HEK293T (cell line): ENCODE results near the gene CDYL2.

Experiments used
- BHLHE40 ChIP-seq: fragments of 450-650 bp; IDR thresholded peaks from 2 replicates; pipeline ENCODE4 v1.6.1; 2016; ENCODE audit warnings: mild to moderate bottlenecking, moderate library complexity, borderline replicate concordance
- ELF4 ChIP-seq: fragments of 450-650 bp; IDR thresholded peaks from 2 replicates; pipeline ENCODE4 v1.6.1; 2017; ENCODE audit warnings: antibody characterized with exemption
- NFRKB ChIP-seq: fragments of 450-650 bp; IDR thresholded peaks from 2 replicates; pipeline ENCODE4 v1.6.1; 2016; ENCODE audit warnings: mild to moderate bottlenecking, moderate library complexity
- SP1 ChIP-seq: fragments of 450-650 bp; IDR thresholded peaks from 2 replicates; pipeline ENCODE4 v1.6.1; 2017
- SUZ12 ChIP-seq: fragments of 450-650 bp; IDR thresholded peaks from 2 replicates; pipeline ENCODE4 v1.6.1; 2016; ENCODE audit warnings: mild to moderate bottlenecking
- ZNF384 ChIP-seq: fragments of 450-650 bp; IDR thresholded peaks from 2 replicates; pipeline ENCODE4 v1.6.1; 2016

DNA sequence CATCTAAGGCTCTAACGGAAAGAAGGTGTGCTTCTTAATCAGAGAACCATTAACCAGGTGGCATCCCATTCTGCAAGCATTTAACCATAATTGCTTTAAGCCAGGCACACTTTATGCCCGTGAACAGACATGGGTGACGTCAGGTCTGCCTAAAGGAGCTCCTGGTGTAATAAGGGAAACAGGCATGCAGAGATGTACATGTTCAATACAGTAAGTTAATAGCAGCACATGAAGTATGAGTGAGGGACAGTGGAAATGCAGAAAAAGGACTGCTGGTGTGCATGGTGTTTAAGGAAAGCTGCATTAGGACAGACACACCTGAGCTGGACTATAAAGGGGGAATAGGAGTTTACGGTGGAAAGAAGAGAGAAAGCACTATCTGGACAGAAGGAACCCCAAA, 245.0 kb downstream of the CDYL2 start:
- TF ChIP-seq BHLHE40 (no peak), NFRKB (no peak), ZNF384 (no peak), SUZ12 (no peak), ELF4 (no peak), SP1 (no peak)
